ENCODE measurements around the gene RBFOX2.
"Not testable (repeated sequence)": the region's sequence is repeated elsewhere in the genome, so short reads cannot be mapped to it uniquely, and the experiment has no call there.

RBFOX2 gene

DNA sequence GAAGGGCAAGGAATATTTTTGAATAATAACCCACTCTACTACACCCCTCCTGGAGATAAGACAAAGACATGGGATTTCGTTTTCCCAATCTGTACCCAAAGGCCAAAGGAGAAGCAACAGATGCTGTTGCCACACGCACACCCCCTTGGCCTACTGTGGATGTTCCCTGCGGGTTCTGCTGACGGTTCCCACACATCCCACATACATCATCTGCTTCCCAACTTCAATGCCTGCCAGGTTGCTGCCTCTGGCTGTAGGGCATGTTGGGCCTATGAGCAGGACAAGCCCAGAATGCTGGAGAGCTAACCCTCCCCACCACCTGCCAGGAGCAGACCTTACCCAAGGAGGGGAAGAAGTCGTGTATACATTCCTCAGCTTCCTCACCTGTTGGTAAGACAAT is 13.6 kb upstream of the RBFOX2 start:
- no peak for DNase-seq (ENCODE audit: low read depth in 2 of 2)

DNA sequence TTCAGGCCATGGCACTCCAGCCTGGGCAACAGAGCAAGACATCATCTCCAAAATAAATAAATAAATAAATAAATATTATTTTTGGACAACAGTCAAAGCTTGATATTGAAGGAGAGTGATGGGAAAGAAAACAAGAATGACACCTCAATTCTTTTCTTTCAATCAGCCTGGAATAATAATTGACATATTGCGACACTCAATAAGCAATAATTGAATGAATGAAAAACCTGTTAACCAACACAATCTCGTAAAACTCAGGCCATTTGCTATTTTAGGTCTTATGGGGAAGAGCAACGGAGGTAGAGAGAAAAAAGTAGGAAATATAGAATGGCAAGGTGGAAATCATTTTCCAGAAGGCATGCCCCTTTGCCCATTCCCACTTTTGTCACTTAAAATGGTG is 10.5 kb upstream of the RBFOX2 start:
- DNase-seq (ENCODE audit: low read depth in 2 of 2), result no peak

DNA sequence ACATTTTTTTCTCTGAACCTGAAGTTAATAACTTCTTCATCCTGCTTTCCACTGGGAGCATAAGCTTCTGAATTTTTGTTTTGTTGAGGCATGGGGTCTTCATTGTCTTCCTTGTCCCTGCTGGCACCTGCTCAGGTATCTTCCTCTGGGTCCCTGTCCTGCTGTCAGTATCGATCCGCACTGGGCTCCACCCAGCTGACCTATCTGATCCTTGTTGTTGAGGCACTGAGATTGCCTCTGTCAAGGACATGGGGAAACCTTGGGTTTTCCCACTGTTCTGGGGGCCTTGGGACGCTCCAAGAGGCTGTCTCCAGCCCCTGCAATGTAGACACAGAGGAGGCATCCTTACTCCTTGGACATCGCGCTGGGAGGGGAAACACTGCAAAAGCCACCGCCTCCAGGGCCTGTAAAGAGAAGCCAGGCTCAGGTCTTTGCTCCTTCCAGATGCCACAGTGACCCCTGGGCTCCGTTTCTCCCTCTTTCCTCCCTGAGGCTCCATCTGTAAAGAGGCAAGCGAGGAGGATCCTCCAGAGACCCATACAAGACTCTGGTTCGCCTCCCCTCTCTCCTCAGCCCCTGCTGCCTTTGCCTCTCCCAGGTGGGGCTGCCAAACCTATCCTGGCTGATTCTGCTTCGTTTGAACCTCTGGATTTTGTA is 8.6 kb upstream of the RBFOX2 start:
- no peak for DNase-seq (ENCODE audit: low read depth in 2 of 2)

DNA sequence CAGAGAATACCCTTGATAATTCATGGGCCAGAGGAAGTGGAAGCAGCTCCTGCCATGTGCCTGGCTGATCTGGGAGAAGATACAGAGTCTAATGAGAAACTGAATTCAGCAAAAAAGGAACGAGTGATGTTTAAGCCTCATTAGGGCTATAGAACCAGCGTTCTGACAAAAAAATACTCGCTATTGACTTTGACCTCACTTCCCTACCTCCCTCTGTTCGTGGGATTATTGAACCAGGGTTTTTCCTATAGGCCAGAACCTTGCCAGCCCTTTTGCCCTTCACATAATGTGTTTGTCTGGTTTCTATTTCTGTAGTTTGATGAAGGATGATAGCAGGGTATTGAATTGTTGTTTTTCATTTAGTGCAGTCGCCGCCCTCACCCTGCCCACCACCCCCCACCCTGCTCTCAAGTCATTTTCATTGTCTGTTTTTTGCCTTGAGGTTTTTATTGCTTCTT is 7.6 kb upstream of the RBFOX2 start:
- DNase-seq (ENCODE audit: low read depth in 2 of 2), result no peak

DNA sequence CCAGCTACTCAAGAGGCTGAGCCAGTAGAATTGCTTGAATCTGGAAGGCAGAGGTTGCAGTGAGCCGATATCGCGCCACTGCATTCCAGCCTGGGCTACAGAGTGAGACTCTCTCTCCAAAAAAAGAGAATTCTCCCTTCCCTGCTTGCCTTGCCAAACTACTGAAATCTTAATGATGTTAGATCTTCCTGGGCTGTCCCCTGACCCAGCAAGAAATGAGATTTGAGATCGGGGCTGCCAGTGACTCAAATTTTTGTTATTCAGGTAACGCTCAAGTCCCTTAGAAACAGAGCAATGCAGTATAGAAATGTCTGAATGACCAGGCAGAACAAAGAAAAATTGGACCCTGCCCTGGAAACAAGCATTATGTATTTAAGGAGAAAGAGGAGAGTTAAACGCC is 4.0 kb upstream of the RBFOX2 start:
- DNase-seq (ENCODE audit: low read depth in 2 of 2), result no peak

DNA sequence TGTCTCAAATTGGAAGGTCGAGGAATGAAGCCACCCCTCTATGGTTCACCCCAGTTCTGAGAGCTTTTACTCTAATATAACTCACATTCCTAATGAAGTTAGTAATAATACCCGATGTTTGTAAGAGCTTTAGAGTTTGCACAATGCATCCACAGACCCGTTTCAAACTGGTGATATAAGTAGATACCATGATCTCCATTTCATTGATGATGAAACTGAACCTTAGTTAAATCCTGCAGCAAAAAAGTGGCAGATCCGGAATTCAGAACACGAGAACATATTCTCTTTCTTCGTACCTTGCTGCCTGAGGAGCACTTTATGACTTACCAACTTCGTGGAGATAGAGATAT is 757 bp upstream of the RBFOX2 start:
- no peak for DNase-seq (ENCODE audit: low read depth in 2 of 2)

DNA sequence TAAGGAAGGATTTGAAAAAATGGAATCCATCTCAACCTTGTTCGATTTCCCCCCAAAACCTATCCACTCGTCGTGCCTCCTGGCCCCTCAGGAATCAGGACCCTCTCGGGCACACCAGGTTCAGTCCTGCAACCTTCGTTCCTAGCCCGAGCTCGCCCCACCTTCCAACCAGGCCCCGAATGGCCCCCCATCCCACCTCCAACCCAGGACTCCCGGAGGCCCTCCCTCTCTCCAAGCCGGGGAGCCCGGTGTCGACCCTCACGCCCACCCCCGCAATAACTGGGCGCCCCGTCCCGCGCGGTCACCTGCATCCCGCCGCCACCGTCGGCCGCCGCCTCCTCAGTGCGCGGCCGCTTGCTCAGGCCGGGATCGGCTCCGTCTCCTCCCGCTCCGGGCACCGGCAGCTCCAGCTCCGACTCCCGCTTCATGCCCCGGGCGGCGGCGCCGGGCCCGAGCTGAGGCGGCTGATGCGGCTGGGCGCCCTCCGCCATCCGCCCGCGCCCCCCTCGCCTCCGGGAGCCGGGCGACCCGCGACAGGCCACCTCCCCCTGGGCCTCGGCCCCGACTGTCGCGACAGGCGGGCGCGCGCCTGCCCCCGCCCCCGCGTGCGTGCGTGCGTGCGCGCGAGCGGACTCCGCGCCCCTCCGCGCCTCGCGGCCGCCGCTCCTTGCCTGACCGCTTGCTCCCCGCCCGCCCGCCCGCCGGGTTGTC is 534 bp downstream of the RBFOX2 start:
- no peak for DNase-seq (ENCODE audit: low read depth in 2 of 2)

DNA sequence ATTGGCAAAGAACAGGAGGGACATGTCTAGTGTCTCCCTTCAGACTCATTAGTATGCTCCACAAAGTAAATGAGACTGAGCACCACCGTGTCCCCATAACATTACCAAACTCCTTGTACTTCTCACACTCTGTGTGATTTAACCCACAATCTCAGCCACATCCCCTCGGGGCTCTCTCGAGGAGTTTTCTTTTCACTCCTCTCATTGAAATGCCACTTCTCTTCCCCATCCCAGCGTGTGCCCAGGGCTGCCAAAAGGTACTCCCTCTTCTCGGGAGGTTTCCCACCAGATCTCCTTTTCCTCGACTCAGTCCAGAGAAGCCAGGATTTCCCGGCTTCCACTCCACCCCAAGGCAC is 1.1 kb downstream of the RBFOX2 start:
- DNase-seq (ENCODE audit: low read depth in 2 of 2), result no peak

DNA sequence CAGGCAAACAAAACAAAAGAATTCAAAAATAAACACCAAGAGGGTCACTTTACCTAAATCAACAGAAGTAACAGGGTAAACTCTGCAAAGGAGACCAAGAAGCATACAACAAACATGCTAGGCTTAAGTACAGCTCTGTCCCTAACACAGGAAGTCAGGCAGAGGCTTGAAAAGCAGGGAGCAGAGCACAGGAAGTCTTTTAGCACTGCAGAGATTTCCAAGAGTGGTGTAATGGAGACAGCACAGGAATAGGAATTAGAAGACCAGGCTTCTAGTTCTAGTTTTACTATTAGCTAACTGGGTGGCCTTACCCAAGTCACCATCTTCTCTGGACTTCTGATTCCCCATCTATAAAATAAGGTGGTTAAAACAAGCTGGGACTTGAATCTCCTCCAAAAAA is 1.9 kb downstream of the RBFOX2 start:
- no peak for DNase-seq (ENCODE audit: low read depth in 2 of 2)

DNA sequence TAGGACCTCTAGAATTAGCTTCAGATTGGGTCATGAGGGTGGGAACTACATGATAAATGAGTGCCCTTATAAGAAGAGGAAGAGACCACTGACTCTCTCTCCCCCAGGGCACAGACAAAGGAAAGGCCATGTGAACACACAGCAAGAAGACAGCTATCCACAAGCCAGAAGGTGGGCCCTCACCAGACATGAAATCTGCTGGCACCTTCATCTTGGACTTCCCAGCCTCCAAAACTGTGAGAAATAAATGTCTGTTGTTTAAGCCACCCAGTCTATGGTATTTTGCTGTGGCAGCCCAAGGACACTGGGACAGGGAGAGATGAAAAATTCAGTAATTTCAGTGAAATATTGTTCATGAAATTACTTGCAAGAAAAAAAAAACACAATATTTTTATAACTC is 5.9 kb downstream of the RBFOX2 start:
- DNase-seq (ENCODE audit: low read depth in 2 of 2), result no peak

DNA sequence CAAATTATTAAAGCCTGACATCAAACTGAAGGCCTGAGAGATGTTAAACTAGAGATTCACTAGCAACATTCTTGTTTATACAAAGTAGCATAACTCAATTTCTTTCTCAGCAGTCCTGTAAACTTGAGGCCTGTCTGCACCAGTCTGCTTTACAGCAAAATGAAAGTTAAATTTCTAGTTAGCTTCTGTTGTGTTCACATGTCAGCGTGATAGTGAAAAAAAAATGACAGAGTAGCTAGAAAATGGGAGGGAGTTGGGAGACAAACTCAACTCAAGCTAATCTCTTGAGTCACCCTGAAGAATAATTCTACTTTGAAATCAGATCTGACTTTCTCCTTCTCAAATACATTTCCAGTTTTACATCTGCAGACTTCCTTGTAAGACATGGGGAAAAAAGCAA is 6.5 kb downstream of the RBFOX2 start:
- no peak for DNase-seq (ENCODE audit: low read depth in 2 of 2)

DNA sequence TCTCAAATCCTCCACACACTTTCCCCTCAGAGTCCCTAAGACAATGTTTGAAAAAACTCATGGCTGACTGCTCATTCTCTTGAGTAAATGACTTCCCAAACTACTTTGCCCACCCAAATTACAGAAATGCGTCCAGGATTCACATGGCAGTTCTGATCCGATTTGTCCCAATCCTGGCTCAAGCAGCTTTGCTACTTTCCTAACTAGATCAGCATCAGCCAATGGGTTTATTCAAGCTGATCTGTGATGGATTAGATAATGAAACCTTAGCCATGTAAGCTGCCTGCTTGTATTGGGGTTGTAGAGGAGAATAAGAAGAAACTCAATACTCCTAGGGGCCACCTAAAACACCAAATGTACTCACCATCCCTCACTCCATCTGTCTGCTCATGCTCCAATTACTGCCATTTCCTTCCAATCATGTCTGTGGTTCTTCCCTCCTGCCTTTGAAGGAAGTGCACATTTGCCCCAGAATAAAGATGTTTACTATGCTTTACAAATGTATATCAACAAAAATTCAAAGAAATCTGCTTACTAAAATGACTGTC is 6.9 kb downstream of the RBFOX2 start:
- DNase-seq (ENCODE audit: low read depth in 2 of 2), result no peak

DNA sequence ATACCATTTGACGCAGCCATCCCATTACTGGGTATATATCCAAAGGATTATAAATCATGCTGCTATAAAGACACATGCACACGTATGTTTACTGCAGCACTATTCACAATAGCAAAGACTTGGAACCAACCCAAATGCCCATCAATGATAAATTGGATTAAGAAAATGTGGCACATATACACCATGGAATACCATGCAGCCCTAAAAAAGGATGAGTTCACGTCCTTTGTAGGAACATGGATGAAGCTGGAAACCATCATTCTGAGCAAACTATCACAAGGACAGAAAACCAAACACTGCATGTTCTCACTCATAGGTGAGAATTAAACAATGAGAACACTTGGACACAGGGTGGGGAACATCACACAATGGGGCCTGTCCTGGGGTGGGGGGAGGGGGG is 7.8 kb downstream of the RBFOX2 start:
- DNase-seq (ENCODE audit: low read depth in 2 of 2), result not testable (repeated sequence)

DNA sequence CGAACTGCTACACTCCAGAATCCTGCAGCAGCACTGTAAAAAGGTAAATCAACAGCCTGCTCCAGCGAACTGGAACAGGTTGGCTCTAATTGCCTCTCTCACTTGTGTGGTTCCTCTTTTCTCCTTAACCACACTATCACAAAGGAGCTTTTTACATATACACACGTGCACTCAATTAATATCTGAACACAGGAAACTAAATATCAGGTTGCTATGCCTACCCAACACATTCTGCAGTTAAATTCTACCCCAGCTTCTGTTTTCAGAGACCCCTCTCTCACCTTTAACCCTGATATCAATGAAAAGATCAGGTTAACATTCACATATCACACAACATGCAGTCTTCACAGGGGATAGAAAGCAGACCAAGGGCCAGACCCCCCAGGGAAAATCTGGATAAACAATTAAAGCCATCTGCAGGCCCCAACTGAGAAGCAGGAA is 11.0 kb downstream of the RBFOX2 start:
- DNase-seq (ENCODE audit: low read depth in 2 of 2), result no peak

DNA sequence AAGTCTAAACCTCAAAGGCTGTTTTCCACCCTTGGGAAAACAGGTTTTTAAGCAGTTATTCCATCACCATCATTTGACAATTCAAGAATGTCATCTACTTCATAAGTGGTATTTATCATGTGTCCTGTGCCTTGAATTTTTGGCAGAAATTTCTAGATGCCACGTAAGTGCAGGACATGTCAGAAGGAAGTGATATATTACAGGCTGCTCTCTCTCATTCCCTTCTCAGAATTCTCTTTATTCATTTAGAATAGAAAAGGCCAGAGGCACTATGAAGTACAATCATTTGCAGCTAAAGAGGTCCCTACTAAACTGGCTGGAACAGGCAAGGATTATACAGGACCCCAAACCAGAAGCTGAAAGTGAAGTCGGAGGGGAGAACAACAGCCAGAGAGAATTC is 11.9 kb downstream of the RBFOX2 start:
- DNase-seq (ENCODE audit: low read depth in 2 of 2), result no peak

DNA sequence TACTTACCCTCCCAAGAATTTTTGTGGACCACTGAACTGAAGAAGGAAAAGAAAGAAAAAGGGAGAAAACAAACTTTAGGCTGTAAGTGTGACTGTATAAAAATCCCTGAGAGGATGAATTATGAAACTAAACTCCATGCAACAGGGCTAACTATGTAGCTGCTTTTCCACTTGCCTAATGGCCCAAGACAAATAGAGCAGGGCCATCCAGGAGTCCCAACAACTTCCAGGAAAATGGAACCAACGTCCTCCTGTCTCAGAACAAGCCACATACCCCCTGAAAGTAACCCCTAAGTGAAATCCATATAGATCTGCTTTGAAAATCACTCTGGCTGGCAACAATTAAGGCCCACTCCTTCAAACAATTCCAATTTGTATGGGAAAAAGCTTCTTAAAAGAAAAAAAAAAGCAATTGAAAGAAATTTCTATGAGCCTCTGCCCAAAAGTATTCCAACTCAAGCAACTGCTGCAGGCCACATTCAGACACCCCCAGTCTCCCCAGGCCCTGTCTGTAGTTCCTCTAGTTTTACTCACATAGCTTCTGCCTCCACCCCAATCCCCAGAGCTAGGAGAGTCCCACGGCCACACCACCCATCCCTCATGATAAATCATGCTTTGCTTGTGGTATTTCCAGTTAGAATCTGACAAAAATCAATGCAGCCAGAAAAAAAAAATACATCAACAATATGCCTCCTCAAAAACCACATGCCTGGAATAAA is 12.7 kb downstream of the RBFOX2 start:
- DNase-seq (ENCODE audit: low read depth in 2 of 2), result no peak

DNA sequence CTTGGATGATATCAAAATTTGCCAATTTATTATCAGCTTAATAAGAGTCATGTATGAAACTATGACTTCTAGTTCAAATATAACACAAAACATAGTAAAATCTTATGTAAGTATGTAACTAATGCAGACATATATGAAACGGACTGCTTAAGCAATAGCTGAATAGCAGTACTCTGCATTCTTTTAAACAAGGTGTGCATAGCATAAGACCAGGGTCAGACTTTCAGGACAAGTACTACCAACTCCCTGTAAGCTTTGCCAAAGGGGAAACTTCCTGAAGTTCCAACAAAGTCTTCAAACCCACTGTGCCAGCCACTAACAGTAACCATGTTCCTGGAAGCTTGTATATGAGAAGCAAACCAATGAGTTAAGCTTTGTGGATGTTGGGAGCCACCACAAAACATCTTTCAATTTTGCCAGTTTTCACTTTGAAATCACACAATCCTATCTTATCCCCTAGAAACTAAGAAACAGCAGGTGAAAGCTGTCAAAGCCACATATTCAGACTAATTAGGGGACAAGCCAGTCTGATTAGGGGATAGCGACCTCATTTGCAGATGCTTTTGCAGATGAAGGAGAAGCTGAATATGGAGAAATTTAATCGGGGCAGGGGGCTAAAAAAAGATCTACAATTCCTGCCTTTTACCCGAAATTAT is 13.3 kb downstream of the RBFOX2 start:
- no peak for DNase-seq (ENCODE audit: low read depth in 2 of 2)

DNA sequence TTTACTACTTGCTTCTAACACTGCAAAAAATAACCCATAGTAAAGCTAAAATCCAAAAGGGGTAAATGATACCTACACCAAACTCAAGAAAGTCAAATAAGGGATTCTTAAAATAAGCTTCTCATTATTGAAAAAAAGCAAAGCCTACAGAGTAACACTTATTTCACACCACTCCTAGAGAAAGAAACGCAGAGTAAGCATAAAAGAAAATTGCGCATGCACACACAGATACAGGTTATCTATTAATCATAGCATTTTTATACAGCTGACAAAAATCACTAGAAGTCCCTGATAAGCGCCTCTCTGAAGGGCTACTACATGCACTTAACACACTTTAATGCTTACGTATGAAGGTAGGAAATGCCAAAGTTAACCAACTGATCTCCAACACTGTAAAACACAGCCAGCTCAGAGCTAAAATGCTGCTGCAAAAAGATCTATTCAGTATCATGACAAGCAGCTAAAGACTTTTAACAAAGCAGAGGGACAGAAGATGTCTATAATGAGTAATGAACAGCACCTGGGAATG is 14.0 kb downstream of the RBFOX2 start:
- no peak for DNase-seq (ENCODE audit: low read depth in 2 of 2)

DNA sequence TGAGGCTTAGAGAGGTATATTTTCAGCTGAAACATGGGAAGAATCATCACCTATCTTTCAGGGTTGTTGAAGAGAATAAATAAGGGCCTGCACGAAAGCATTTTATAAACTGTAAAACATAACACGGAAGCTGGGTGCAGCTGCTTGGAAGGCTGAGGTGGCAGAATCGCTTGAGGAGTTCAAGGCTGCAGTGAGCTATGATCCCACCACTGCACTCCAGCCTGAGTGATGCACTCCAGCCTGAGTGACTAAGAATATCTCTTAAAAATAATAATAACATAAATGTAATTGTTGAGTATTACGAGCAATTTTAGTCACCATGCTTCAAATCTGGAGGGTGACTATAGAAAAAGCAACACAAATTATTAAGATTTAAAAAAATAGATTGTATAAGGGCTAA is 16.3 kb downstream of the RBFOX2 start:
- no peak for DNase-seq (ENCODE audit: low read depth in 2 of 2)

DNA sequence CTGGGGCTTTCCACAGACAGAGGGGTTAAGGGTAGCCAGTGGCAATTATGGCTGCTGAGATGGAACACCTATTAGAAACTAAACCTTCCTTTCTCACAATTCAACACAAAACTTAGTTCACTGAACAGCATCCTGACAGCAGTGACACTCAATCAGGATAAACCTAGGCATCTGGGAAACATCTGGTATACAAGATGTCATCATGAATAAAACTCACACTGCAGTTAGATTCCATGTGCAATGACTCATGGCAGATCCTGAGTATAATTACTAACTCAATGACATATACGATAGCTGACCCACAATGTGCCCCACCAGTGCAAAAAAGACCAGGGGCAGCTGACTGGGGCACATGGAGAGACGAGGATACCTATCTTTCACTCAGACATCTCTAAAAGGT is 17.7 kb downstream of the RBFOX2 start:
- DNase-seq (ENCODE audit: low read depth in 2 of 2), result no peak

DNA sequence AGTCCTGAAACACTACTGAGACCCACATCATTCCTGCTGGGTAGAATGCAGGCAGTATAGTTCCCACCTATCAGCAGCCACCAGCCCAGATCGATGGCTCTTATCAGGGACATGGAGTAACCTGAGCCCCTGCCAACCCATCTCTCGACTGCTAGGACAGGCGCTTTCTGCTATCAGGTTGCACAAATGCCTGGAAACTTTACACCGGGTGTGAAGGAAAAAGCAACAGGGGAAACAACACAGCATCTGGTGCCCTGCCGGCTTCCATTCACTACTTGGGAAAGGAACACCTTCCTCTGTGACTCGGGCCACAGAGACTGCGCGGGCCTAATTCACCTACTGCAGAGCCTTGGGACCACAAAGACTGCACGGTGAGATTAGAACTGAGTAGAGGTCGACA is 18.5 kb downstream of the RBFOX2 start:
- no peak for DNase-seq (ENCODE audit: low read depth in 2 of 2)

DNA sequence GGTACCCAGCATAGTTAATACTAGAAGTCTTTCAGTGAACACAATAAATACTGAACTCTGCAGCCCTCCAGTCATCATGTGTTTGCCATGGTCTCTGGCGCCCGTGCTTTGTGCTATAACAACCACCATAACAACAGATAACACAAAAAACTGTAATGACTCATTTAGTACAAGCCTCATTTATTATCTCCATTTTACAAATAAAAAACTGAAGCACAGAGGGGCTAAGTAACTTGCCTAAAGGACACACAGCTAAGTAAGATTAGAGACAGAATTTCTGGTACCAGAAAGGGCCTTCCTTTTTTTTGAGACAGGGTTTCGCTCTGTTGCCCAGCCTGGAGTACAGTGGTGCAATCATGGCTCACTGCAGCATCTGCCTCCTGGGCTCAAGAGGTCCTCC is 19.5 kb downstream of the RBFOX2 start:
- DNase-seq (ENCODE audit: low read depth in 2 of 2), result no peak
